SU-DHL-6 (cell line): Measurements from ENCODE around the gene PRM3.
A peak's percentile ranks its signal among the peaks of the same experiment; 100 is the strongest.
"Not testable (repeated sequence)": the region's sequence is repeated elsewhere in the genome, so short reads cannot be mapped to it uniquely, and the experiment has no call there.

Experiments
- H2AFZ ChIP-seq: fragments of 200-600 bp; sonication (generic); 2 replicates; pipeline ENCODE4 v1.6.1; 2014; ENCODE audit warnings: low read depth, mild to moderate bottlenecking, moderate library complexity, mixed read lengths, antibody characterized with exemption, low read length; ENCODE audit not compliant: severe bottlenecking
- H3F3A ChIP-seq: fragments of 200-600 bp; shearing (Covaris generic); 2 replicates; pipeline ENCODE4 v1.6.0; 2016; ENCODE audit warnings: antibody characterized with exemption, mild to moderate bottlenecking; ENCODE audit not compliant: insufficient read depth
- H3K27ac ChIP-seq: fragments of 200-600 bp; sonication (generic); 2 replicates; pipeline ENCODE4 v1.5.1; 2016; ENCODE audit warnings: low read depth, mild to moderate bottlenecking, low read length, moderate library complexity, mixed read lengths
- H3K27me3 ChIP-seq: fragments of 200-600 bp; sonication (generic), shearing (Covaris generic); 2 replicates; pipeline ENCODE4 v1.6.0; 2014; ENCODE audit warnings: mild to moderate bottlenecking, low read length
- H3K36me3 ChIP-seq: fragments of 200-600 bp; sonication (generic); 2 replicates; pipeline ENCODE4 v1.6.1; 2014; ENCODE audit warnings: mild to moderate bottlenecking, low read length, mixed read lengths
- H3K4me2 ChIP-seq: fragments of 300-600, 200-600 bp; shearing (Covaris generic), sonication (generic); 2 replicates; pipeline ENCODE4 v1.6.0; 2014; ENCODE audit warnings: low read length, low read depth, mild to moderate bottlenecking; ENCODE audit not compliant: poor library complexity, severe bottlenecking
- H3K4me3 ChIP-seq: fragments of 200-600 bp; sonication (generic); 2 replicates; pipeline ENCODE4 v1.5.1; 2014; ENCODE audit warnings: antibody characterized with exemption, low read length, mild to moderate bottlenecking, mixed read lengths; ENCODE audit not compliant: insufficient read depth, poor library complexity, severe bottlenecking
- H3K79me2 ChIP-seq: fragments of 200-600 bp; sonication (generic); 2 replicates; pipeline ENCODE4 v1.6.1; 2014; ENCODE audit warnings: mild to moderate bottlenecking, low read length, moderate library complexity; ENCODE audit not compliant: insufficient read depth
- H3K9ac ChIP-seq: fragments of 200-600 bp; sonication (generic); 2 replicates; pipeline ENCODE4 v1.7.0; 2014; ENCODE audit warnings: mild to moderate bottlenecking, low read length
- H3K9me2 ChIP-seq: fragments of 200-600 bp; sonication (generic); replicated peaks from 2 replicates; pipeline ENCODE4 v1.6.1; 2014; ENCODE audit warnings: low read length; ENCODE audit not compliant: insufficient read depth
- H3K9me3 ChIP-seq: fragments of 200-600 bp; sonication (generic); 2 replicates; pipeline ENCODE4 v1.6.1; 2014; ENCODE audit warnings: low read length, mixed read lengths; ENCODE audit not compliant: insufficient read depth
- H4K20me1 ChIP-seq: fragments of 200-600 bp; sonication (generic); 2 replicates; pipeline ENCODE4 v1.6.1; 2014; ENCODE audit warnings: low read depth, mild to moderate bottlenecking, antibody characterized with exemption, low read length, moderate library complexity, mixed read lengths
- CTCF ChIP-seq: fragments of 200-600 bp; sonication (generic); IDR thresholded peaks from one replicate; pipeline ENCODE4 v1.5.1; 2017; ENCODE audit warnings: antibody characterized with exemption, mild to moderate bottlenecking, low read length, moderate library complexity; ENCODE audit not compliant: insufficient read depth, poor library complexity, severe bottlenecking
- EZH2phosphoT487 ChIP-seq: fragments of 200-600 bp; sonication (generic), shearing (Covaris generic); conservative IDR thresholded peaks from 2 replicates; pipeline ENCODE4 v1.6.1; 2018; ENCODE audit warnings: mild to moderate bottlenecking, antibody characterized with exemption, low read length, moderate library complexity, mixed read lengths

PRM3 gene

DNA sequence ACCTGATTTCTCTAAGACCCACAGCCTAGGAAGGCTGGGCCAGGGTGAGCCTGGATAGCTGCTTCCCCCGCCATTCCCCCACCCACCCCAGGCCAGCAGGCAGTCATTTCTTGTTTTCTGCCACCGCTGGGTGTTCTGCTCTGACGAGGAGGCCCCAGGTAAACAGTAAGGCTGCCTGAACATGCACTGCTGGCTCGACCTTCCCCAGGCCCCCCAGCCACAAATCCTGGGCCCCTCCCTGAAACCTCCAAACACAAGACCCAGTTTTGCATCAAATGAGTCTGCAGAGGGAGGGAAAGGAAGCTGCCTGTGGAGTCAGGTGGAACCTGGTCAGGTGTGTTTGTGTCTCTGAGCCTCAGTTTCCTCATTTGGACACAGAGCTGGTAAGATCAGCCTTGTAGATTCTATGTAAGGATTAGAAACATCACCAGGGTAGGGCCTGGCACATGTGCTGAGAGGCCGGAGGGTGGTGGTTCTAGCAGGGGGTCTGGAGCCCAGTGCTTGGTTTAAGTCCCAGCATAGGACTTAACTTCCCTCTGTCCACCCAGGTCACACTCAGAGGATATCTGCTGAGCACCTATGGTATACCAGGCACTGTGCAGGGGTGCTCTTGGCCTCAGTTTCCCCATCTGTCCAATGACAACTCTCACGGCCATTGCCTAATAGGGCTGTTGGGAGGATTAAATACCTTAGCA, 26.6 kb upstream of the PRM3 start:
- no peak overlapping the region for H3K27ac ChIP-seq
- no peaks in the 10 kb centered on the region for H3K79me2 ChIP-seq
- H3K4me2 ChIP-seq: no peak overlapping the region
- TF ChIP-seq CTCF: no peak
- no peak for TF ChIP-seq EZH2phosphoT487
- no peak overlapping the region for H2AFZ ChIP-seq
- H3K4me3 ChIP-seq: no peak overlapping the region
- H4K20me1 ChIP-seq: no peaks in the 10 kb centered on the region
- H3K9ac ChIP-seq: no peak overlapping the region
- H3F3A ChIP-seq: peaks cover 33% of the 10 kb centered on the region
- no peaks in the 10 kb centered on the region for H3K27me3 ChIP-seq
- no peaks in the 10 kb centered on the region for H3K9me3 ChIP-seq
- H3K9me2 ChIP-seq: no peaks in the 10 kb centered on the region
- no peaks in the 10 kb centered on the region for H3K36me3 ChIP-seq

DNA sequence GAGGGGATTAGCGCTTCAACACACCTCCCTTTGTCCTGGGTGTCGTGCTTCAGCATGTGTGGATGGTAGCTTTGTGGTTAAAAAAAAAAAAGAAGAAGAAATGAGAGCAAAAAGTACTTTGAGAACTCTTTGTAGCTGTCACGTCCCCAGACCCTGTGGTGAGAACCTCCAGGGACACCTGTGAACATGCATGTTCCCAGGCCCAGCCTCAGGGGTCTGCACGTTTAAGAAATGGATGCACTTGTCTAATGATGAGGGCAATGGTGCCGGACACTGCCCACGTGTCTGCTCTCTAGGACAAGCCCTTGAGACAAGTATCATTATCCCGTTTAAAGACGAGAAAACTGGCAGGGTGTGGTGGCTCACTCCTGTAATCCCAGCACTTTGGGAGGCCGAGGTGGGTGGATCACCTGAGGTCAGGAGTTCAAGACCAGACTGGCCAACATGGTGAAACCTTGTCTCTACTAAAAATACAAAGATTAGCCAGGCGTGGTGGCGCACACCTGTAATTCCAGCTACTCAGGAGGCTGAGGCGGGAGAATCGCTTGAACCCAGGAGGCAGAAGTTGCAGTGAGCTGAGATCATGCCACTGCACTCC, 25.6 kb upstream of the PRM3 start:
- not testable (repeated sequence) for H3K9me3 ChIP-seq, H3K4me3 ChIP-seq, H4K20me1 ChIP-seq, H3K9me2 ChIP-seq, H3K79me2 ChIP-seq, H3K27me3 ChIP-seq, H3K9ac ChIP-seq, H3K36me3 ChIP-seq, H2AFZ ChIP-seq
- H3K27ac ChIP-seq: peak overlapping the region; percentile 96
- peaks cover 40% of the 10 kb centered on the region for H3F3A ChIP-seq
- peak overlapping the region; percentile 66 for H3K4me2 ChIP-seq

- Histone ChIP-seq H2AFZ (peak overlapping the region; percentile 83), H3K4me2 (peak overlapping the region; percentile 66), H3F3A (peaks cover 42% of the 10 kb centered on the region), H3K9me3 (no peaks in the 10 kb centered on the region), H3K4me3 (peak overlapping the region; percentile 15), H4K20me1 (no peaks in the 10 kb centered on the region), H3K9me2 (no peaks in the 10 kb centered on the region), H3K79me2 (no peaks in the 10 kb centered on the region), H3K27ac (peak overlapping the region; percentile 96), H3K27me3 (no peaks in the 10 kb centered on the region), H3K36me3 (no peaks in the 10 kb centered on the region), H3K9ac (peak overlapping the region; percentile 51)
- TF ChIP-seq EZH2phosphoT487: no peak
- no peak for TF ChIP-seq CTCF
Measured at GRCh38 chr16:11298143-11298900, 24.9 kb upstream of the PRM3 start.
